NCI-H524 (cell line): Measurements from ENCODE around the gene SLC25A25.
A peak's percentile ranks its signal among the peaks of the same experiment; 100 is the strongest.
"Not testable (repeated sequence)": the region's sequence is repeated elsewhere in the genome, so short reads cannot be mapped to it uniquely, and the experiment has no call there.

ENCODE experiments used
- DNase-seq, 2 experiments: peaks; one replicate each; lab custom pipeline; 2025; lab: John Stamatoyannopoulos, UW

The SLC25A25 gene

GRCh38 chr9:128067645-128068385 is at the start of gene SLC25A25:
Gene SLC25A25 (plus strand): TSS chr9:128068232. CDS start chr9:128068320, 88 bp downstream.
- DNase-seq, result peak; percentile 100

DNA sequence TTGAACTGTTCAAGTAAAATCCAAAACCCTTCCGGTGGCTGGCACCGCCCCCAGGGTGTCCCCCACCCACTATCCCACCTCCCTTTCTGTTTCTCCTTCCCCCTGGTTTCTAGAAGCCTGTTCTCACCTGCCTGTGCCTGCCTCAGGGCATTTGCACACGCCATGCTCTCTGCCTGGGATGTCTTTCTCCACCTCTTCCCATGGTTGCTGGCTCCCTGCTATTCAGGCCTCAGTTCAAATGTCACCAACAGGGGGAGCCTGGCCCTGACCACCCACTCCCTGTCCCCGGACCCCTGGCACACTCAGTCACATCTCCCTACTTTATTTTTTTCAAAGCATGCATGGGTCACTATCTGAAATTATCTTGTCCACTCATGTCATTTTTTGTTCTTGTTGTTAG is 47.3 kb upstream of the SLC25A25 start:
- DNase-seq, result no peak

GRCh38 chr9:128021098-128021497 is 46.9 kb upstream of the SLC25A25 start:
- DNase-seq, result no peak

DNA sequence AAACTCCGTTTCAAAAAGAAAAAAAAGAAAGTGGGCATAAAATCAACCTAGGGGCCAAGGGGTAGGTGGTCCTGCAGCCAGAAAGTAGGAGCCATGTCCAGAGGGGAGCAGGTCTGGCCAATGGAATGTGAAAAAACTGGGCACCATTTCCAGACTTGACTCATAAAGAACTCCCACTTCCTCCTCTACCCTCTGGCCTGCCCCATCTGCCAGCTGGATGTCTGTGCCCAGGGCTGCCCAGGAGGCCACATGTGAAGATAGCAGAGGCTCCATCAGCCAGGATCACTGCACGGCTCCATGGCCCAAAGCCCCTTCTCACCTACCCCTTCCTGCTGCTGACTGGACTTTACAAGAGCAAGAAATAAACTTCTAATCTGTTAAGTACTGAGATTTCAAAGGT is 45.1 kb upstream of the SLC25A25 start:
- no peak for DNase-seq

DNA sequence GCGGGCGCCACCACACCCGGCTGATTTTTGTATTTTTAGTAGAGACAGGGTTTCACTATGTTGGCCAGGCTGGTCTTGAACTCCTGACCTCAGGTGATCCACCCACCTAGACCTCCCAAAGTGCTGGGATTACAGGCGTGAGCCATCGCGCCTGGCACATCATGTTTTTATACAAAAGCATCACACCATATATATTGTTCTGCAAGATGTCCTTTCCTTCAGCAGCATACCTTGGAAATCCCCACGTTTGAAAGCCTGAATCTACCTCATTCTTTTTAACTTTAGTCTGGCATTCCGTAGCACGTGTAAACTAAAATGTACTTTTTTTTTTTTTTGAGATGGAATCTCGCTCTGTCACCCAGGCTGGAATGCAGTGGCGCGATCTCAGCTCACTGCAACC is 44.4 kb upstream of the SLC25A25 start:
- not testable (repeated sequence) for DNase-seq

GRCh38 chr9:128024761-128025308 is 43.2 kb upstream of the SLC25A25 start:
- no peak for DNase-seq

DNA sequence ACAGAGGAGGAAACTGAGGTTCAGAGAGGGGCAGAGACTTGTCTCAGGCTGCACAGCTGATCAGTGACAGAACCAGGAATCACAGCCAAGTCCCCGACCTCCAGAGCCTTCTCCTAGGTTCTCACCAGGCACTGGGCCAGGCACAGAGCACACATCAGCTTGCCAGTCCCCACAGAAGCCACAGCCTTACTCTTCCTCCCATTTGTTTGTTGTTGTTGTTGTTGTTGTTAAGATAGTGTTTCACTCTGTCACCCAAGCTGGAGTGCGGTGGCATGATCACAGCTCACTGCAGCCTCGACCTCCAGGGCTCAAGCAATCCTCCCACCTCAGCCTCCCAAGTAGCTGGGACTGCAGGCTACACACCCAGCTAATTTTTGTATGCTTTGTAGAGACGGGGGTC is 42.3 kb upstream of the SLC25A25 start:
- DNase-seq, result no peak

GRCh38 chr9:128026255-128026772 is 41.7 kb upstream of the SLC25A25 start:
- DNase-seq, result no peak

DNA sequence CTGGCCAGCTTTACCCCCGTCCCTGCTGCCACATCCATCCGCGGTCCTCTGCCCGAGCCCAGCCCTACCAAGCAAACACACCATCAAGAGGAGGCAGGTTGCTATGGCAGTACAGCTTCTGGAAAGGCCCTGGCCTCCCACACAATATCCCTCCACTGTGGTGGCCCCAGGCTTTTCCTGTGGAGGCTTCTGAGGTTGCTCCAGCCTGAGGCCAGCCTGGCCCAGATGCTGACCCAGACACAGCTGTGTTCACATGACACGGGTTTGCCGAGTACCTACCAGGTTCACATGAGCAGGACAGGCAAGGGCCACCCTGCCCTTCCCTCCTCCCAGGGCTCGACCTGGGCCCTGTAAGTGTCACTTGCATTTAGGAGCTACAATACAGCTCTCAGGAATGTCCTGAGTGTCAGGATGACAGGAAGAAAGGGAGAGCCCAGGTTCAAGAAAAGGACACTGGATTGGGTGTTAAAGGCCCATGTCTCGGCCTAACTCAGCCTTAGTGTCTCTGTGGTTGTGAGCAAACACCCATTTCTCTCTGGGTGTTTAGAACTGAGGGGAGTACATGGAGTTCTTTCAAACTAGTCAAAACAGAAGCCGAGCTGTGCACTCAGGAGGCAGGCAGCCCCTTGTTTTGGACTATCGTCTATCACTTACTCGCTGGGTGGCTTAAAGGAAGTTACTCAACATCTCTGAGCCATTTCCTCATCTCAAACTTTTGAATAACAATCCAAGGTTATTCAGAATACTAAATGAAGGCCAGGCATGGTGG is 41.1 kb upstream of the SLC25A25 start:
- DNase-seq, result no peak

- DNase-seq, result no peak
Observed at GRCh38 chr9:128027705-128028104, 40.3 kb upstream of the SLC25A25 start.

GRCh38 chr9:128033609-128034008 is 34.4 kb upstream of the SLC25A25 start:
- no peak for DNase-seq

- DNase-seq, result peak; percentile 84 to 88
Observed at GRCh38 chr9:128034821-128035652, 33.0 kb upstream of the SLC25A25 start.

DNA sequence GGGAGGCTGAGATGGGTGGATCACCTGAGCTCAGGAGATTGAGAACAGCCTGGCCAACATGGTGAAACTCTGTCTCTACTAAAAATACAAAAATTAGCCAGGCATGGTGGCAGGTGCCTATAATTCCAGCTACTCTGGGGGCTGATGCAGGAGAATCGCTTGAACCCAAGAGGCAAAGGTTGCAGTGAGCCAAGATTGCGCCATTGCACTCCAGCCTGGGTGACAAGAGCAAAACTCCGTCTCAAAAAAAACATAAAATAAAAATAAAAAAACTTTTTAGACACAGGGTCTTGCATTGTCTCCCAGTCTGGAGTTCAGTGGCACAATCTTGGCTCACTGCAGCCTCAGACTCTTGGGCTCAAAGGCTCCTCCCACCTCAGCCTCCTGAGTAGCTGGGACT is 31.5 kb upstream of the SLC25A25 start:
- DNase-seq, result not testable (repeated sequence)

DNA sequence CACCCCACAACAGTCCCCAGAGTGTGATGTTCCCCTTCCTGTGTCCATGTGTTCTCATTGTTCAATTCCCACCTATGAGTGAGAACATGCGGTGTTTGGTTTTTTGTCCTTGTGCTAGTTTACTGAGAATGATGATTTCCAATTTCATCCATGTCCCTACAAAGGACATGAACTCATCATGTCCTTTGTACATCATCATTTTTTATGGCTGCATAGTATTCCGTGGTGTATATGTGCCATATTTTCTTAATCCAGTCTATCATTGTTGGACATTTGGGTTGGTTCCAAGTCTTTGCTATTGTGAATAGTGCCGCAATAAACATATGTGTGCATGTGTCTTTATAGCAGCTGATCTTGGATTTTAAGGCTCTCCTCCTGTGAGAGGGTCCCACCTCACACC is 27.2 kb upstream of the SLC25A25 start:
- DNase-seq, result not testable (repeated sequence)

GRCh38 chr9:128042043-128042442 is 26.0 kb upstream of the SLC25A25 start:
- DNase-seq, result no peak

- no peak for DNase-seq
Observed at GRCh38 chr9:128043467-128043868, 24.6 kb upstream of the SLC25A25 start.

- DNase-seq, result not testable (repeated sequence)
Observed at GRCh38 chr9:128045409-128045808, 22.6 kb upstream of the SLC25A25 start.

DNA sequence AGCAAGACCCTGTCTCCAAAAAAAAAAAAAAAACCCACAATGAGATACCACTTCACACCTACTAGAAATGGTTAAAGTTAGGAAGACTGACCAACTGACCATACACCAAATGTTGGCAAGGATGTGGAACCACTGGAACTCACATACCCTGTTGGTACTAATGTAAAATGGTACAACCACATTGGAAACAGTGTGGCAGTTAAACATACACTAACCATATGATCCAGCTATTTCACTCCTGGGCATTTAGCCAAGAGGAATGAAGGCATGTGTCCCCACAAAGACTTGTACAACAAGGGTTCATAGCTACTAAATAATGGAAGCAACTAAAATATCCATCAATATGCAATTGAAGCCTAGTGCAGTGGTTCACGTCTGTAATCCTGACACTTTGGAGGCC is 22.2 kb upstream of the SLC25A25 start:
- DNase-seq, result no peak

GRCh38 chr9:128047231-128047630 is 20.8 kb upstream of the SLC25A25 start:
- DNase-seq, result no peak

- no peak for DNase-seq
Observed at GRCh38 chr9:128048663-128049062, 19.4 kb upstream of the SLC25A25 start.

DNA sequence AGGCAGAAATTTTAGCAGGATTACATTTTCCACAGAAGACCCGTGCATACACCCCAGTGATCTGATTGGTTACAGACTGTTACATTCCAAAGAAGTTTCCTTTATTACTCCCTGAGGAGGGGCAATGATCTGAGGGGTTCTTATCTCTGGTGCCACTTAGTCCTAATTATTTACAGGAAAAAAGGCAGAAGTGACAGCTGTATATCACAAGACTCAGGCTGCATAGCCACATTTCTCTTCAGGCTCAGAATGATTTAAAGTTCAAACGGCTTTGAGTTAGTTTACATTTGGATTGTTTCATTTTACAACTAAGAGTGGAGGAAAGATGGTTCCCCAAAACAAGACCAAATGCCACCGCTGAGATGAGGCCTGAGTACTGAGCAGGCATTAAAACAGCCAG is 18.2 kb upstream of the SLC25A25 start:
- no peak for DNase-seq
